ENCODE results near the gene C14orf93.
"Not testable (repeated sequence)": the region's sequence is repeated elsewhere in the genome, so short reads cannot be mapped to it uniquely, and the experiment has no call there.

Gene C14orf93

GRCh38 chr14:22973217-22974032 lies 36.5 kb downstream of the C14orf93 start:
- peak; percentile 54 for DNase-seq (ENCODE audit: low spot score)

- no peak for DNase-seq (ENCODE audit: low spot score)
Measured at GRCh38 chr14:22972313-22972930, 37.5 kb downstream of the C14orf93 start.

- DNase-seq (ENCODE audit: low spot score), result no peak
Measured at GRCh38 chr14:22971152-22971551, 38.8 kb downstream of the C14orf93 start.

GRCh38 chr14:22966783-22967269 lies 43.1 kb downstream of the C14orf93 start:
- DNase-seq (ENCODE audit: low spot score), result no peak

- DNase-seq (ENCODE audit: low spot score), result not testable (repeated sequence)
Measured at GRCh38 chr14:22965916-22966782, 43.8 kb downstream of the C14orf93 start.

GRCh38 chr14:22962061-22962676 lies 47.8 kb downstream of the C14orf93 start:
- DNase-seq (ENCODE audit: low spot score), result no peak

GRCh38 chr14:22955702-22956569 lies 54.0 kb downstream of the C14orf93 start:
- DNase-seq (ENCODE audit: low spot score), result no peak

GRCh38 chr14:22952418-22952817 lies 57.5 kb downstream of the C14orf93 start:
- no peak for DNase-seq (ENCODE audit: low spot score)

- not testable (repeated sequence) for DNase-seq (ENCODE audit: low spot score)
Measured at GRCh38 chr14:22951795-22952194, 58.1 kb downstream of the C14orf93 start.

- DNase-seq (ENCODE audit: low spot score), result no peak
Measured at GRCh38 chr14:22945642-22946041, 64.3 kb downstream of the C14orf93 start.

GRCh38 chr14:22939684-22940083 lies 70.3 kb downstream of the C14orf93 start:
- no peak for DNase-seq (ENCODE audit: low spot score)
